Vagina (tissue), 2 donors: ENCODE data around the gene CAPN12.

ENCODE experiments used
- POLR2A ChIP-seq, 2 donors: fragments of 450-650 bp; IDR thresholded peaks; one replicate each; pipeline ENCODE4 v1.6.1; 2017; ENCODE audit warnings: antibody characterized with exemption in 2 of 2, mild to moderate bottlenecking in 2 of 2, moderate library complexity in 2 of 2
- POLR2AphosphoS5 ChIP-seq, 2 donors: sonication (generic); formaldehyde crosslinking; IDR thresholded peaks; one replicate each; pipeline ENCODE4 v1.9.0; 2017; ENCODE audit warnings: antibody characterized with exemption in 2 of 2, mild to moderate bottlenecking in 2 of 2, low read depth in 1 of 2; ENCODE audit not compliant: insufficient read depth in 1 of 2
- TF ChIP-seq, protein P1 (sequence below), 3 experiments: fragments of 450-650 bp in 2 of 3; fragments of 200-600 bp in 1 of 3; sonication (generic) in 1 of 3; IDR thresholded peaks; one replicate each; pipeline ENCODE4 v1.5.1; 2017 to 2019; ENCODE audit warnings: antibody characterized with exemption in 3 of 3, mild to moderate bottlenecking in 2 of 3, moderate library complexity in 2 of 3

- TF ChIP-seq, protein P1, sequence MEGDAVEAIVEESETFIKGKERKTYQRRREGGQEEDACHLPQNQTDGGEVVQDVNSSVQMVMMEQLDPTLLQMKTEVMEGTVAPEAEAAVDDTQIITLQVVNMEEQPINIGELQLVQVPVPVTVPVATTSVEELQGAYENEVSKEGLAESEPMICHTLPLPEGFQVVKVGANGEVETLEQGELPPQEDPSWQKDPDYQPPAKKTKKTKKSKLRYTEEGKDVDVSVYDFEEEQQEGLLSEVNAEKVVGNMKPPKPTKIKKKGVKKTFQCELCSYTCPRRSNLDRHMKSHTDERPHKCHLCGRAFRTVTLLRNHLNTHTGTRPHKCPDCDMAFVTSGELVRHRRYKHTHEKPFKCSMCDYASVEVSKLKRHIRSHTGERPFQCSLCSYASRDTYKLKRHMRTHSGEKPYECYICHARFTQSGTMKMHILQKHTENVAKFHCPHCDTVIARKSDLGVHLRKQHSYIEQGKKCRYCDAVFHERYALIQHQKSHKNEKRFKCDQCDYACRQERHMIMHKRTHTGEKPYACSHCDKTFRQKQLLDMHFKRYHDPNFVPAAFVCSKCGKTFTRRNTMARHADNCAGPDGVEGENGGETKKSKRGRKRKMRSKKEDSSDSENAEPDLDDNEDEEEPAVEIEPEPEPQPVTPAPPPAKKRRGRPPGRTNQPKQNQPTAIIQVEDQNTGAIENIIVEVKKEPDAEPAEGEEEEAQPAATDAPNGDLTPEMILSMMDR (IDR thresholded peaks at IDR 0.05) = no peak
- TF ChIP-seq POLR2A (IDR thresholded peaks at IDR 0.05) = no peak
- TF ChIP-seq POLR2AphosphoS5 (IDR thresholded peaks at IDR 0.05; ENCODE audit: insufficient read depth in 1 of 2, low read depth in 1 of 2) = no peak
These were observed 19.5 kb upstream of the CAPN12 start for GRCh38 chr19:38763795-38764220.
